Retinal pigment epithelial cell (primary cell): ENCODE data around the gene CCNA2.
A peak's percentile ranks its signal among the peaks of the same experiment; 100 is the strongest.

Experiments used
- DNase-seq: peaks from one replicate; pipeline ENCODE4 v3.0.0-alpha.2; 2010; ENCODE audit warnings: low read depth
- H3K4me3 ChIP-seq: 2 replicates; pipeline ENCODE4 v1.5.1; 2011; ENCODE audit warnings: mild to moderate bottlenecking, low read length, control low read depth, moderate library complexity
- CTCF ChIP-seq: conservative IDR thresholded peaks from 2 replicates; pipeline ENCODE4 v1.5.1; 2011; ENCODE audit warnings: low read depth, low read length, control low read depth, inconsistent platforms

The CCNA2 gene

DNA sequence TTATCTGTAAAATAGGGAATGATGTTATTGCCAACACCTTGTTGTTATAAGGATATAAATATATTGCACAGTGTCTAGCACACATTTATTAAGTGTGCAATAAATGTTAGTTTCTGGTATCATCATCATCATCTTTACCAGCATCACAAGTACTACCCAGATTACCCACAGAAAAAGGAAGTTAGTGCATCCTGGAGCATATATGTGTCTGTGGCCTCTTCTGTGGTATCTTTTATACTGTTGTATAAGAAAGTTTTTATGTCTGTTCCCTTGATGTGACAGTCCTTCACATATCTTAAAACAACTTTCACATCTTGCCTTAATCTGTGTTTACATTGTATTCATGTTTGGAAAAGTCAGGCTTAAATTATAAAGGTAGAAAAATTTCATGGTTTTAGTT, 12.6 kb downstream of the CCNA2 start:
- no peak overlapping the region for H3K4me3 ChIP-seq
- TF ChIP-seq CTCF: no peak
- DNase-seq: no peak

GRCh38 chr4:121806411-121806810, 17.3 kb downstream of the CCNA2 start:
- no peak for DNase-seq
- no peak overlapping the region for H3K4me3 ChIP-seq
- no peak for TF ChIP-seq CTCF

DNA sequence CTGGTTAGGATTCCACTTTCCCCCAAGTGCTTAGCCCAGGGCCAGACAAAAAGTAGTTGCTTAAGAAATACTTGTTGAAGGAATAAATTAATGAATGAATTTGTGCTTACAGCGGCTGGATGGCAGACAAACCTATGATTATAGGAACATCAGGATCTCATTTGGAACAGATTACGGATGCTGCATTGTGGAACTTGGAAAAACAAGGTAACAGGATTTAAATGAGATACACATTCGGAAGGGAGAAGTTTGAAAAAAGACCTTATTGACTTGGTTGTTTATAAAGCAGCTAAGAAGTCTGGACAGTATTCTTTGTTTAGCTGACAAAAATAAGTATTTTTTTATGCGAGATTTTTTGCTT, 22.0 kb downstream of the CCNA2 start:
- no peak for DNase-seq
- peak overlapping the region; percentile 97 for H3K4me3 ChIP-seq
- no peak for TF ChIP-seq CTCF

- peak within 1 kb of the TSS; percentile 97 for H3K4me3 ChIP-seq
- no peak for TF ChIP-seq CTCF
- peak; percentile 79 for DNase-seq
Measured at GRCh38 chr4:121800961-121801714, 22.5 kb downstream of the CCNA2 start, which contains the start of gene EXOSC9. TSS of gene EXOSC9 (plus strand) at chr4:121801323. CDS start at chr4:121801425, 102 bp downstream.

GRCh38 chr4:121800638-121800960, 23.1 kb downstream of the CCNA2 start:
- TF ChIP-seq CTCF: no peak
- DNase-seq: no peak
- H3K4me3 ChIP-seq: peak overlapping the region; percentile 97

DNA sequence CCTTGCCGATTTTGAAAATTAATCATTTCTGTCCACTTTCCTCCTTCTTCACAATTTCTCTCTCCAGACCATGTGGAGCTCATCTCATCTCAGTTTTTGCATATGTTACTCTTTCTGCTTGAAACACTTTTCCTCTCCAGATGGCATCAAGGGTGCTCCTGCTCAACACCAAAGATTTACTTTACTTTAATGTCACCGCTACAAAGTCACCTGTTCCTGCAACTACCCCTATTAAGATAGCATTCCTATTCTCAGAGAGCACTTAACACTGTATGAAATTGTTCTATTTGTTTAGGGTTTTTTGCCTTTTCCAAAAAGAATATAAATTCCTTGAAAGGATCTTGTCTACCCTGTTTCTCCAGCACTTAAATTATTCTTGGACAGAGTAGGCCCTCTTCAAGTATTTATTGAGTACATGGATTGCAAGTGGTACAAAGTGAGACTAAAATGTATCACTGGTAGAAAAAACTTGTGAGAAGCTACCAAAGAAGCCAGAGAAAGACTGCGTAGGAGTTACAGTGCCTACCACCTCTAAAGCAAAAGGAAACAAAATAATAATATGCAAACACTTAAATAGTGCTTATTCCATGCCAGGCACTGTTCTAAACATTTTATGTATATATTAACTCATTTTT, 23.7 kb downstream of the CCNA2 start:
- no peak for TF ChIP-seq CTCF
- no peak overlapping the region for H3K4me3 ChIP-seq

More for the DNA sequence above, 23.7 kb downstream of the CCNA2 start:
- no peak for DNase-seq
